K562 (cell line): ENCODE data around the gene PRXL2B. TPM values are rescaled to one million over a fixed set of nuclear protein-coding genes. Genes with fewer than 3 reads are reported as not detected.
A peak's percentile ranks its signal among the peaks of the same experiment; 100 is the strongest.

Experiments used
- ATAC-seq: fragments of 200-7000 bp; cut with Tn5 transposase; 3 replicates; pipeline ENCODE4 v1.9.1; 2020; ENCODE audit warnings: moderate library complexity
- BruUV-seq: library from RNA; stranded (reverse); fragments of 400-500 nt; replicated peaks from 2 replicates; lab custom pipeline; 2021; lab: Mats Ljungman, UMichigan
- CTCF ChIA-PET: fragments of 300-600 bp; formaldehyde crosslinking; extraction: SDS; loops from one replicate; lab custom pipeline; 2021; ENCODE audit warnings: low intra/inter-chr PET ratio; lab: Yijun Ruan, JAX
- POLR2A ChIA-PET: fragments of 300-600, 350-650 bp; sonication (Branson Sonifier 250); formaldehyde crosslinking; extraction: SDS; loops from one replicate; lab custom pipeline; 2021; ENCODE audit warnings: antibody characterized with exemption, inconsistent platforms; lab: Yijun Ruan, JAX
- DNase-seq, 4 experiments: peaks; one replicate each; pipeline versions ENCODE4 v3.0.0 to v3.0.0-alpha.2; 2011 to 2018; ENCODE audit warnings: low spot score in 3 of 4, mixed read lengths in 3 of 4; ENCODE audit errors: extremely low read depth in 1 of 4
- FAIRE-seq: peaks from 2 replicates; lab custom pipeline; 2011; peaks lifted over from hg19 to GRCh38; lab: Jason Lieb, UNC
- H2AFZ ChIP-seq: 2 replicates; pipeline ENCODE4 v1.6.0; 2011; ENCODE audit warnings: low read depth, low read length, control low read depth, inconsistent platforms
- H3K27ac ChIP-seq: fragments of 200-600 bp; 3 replicates; pipeline ENCODE4 v1.8.0; 2011; ENCODE audit warnings: low read depth, mild to moderate bottlenecking, control low read depth, inconsistent platforms, low read length, moderate library complexity, mixed read lengths; ENCODE audit errors: extremely low read depth
- H3K27me3 ChIP-seq, 2 experiments: fragments of 300-600 bp in 1 of 2; 2 replicates in 1 of 2; 3 replicates in 1 of 2; pipeline versions ENCODE4 v1.6.0 to v1.8.0; 2011; ENCODE audit warnings: inconsistent platforms in 2 of 2, low read length in 2 of 2, mild to moderate bottlenecking in 1 of 2, mixed read lengths in 1 of 2, moderate library complexity in 1 of 2; ENCODE audit not compliant: control insufficient read depth in 2 of 2, insufficient read depth in 2 of 2
- H3K36me3 ChIP-seq: fragments of 300-600 bp; 3 replicates; pipeline ENCODE4 v1.8.0; 2011; ENCODE audit warnings: mild to moderate bottlenecking, low read length, inconsistent platforms; ENCODE audit not compliant: control insufficient read depth, insufficient read depth
- H3K4me1 ChIP-seq, 2 experiments: fragments of 200-600 bp in 1 of 2; replicated peaks in 1 of 2; 2 replicates in 1 of 2; 3 replicates in 1 of 2; pipeline versions ENCODE4 v1.5.1 to v1.8.0; 2011; ENCODE audit warnings: inconsistent platforms in 2 of 2, low read length in 2 of 2, mild to moderate bottlenecking in 1 of 2, mixed read lengths in 1 of 2, moderate library complexity in 1 of 2; ENCODE audit not compliant: control insufficient read depth in 2 of 2, insufficient read depth in 2 of 2
- H3K4me2 ChIP-seq: 2 replicates; pipeline ENCODE4 v1.6.1; 2011; ENCODE audit warnings: low read length, control low read depth, inconsistent platforms, mixed read lengths; ENCODE audit not compliant: insufficient read depth
- H3K4me3 ChIP-seq: fragments of 200-600 bp; sonication (generic), shearing (Covaris generic); 2 replicates; pipeline ENCODE4 v1.5.1; 2016; ENCODE audit warnings: control low read depth, inconsistent platforms
- H3K79me2 ChIP-seq: fragments of 200-600 bp; 3 replicates; pipeline ENCODE4 v1.8.0; 2011; ENCODE audit warnings: low read length, inconsistent platforms; ENCODE audit not compliant: control insufficient read depth, insufficient read depth
- H3K9ac ChIP-seq, 2 experiments: 2 replicates each; pipeline versions ENCODE4 v1.6.0 to v1.6.1; 2011; ENCODE audit warnings: low read depth in 2 of 2, low read length in 2 of 2, control low read depth in 1 of 2, inconsistent platforms in 1 of 2, mild to moderate bottlenecking in 1 of 2, mixed read lengths in 1 of 2; ENCODE audit not compliant: insufficient read depth in 1 of 2
- H3K9me1 ChIP-seq: one replicate; pipeline ENCODE4 v1.6.0; 2011; ENCODE audit warnings: inconsistent platforms, mild to moderate bottlenecking, low read length, moderate library complexity; ENCODE audit not compliant: control insufficient read depth, insufficient read depth
- H3K9me3 ChIP-seq: replicated peaks from 2 replicates; pipeline ENCODE4 v1.5.1; 2011; ENCODE audit warnings: low read depth, low read length, inconsistent platforms; ENCODE audit not compliant: control insufficient read depth, insufficient read depth
- H4K20me1 ChIP-seq: replicated peaks from 2 replicates; pipeline ENCODE4 v1.6.1; 2011; ENCODE audit warnings: low read length, inconsistent platforms, mixed read lengths; ENCODE audit not compliant: control insufficient read depth, insufficient read depth
- FOXM1 ChIP-seq, 2 experiments: fragments of 450-650 bp in 1 of 2; sonication (generic) in 1 of 2; formaldehyde crosslinking in 1 of 2; IDR thresholded peaks; 2 replicates each; pipeline versions ENCODE4 v1.6.1 to v1.9.0; 2017 to 2022; ENCODE audit warnings: low read depth in 2 of 2, mild to moderate bottlenecking in 2 of 2, missing genetic modification reagents in 1 of 2, moderate library complexity in 1 of 2
- HNRNPH1 ChIP-seq: fragments of 200-400 bp; formaldehyde crosslinking; optimal IDR thresholded peaks from 2 replicates; pipeline ENCODE3; 2017; ENCODE audit warnings: low read depth, mild to moderate bottlenecking, low read length, moderate library complexity
- KLF13 ChIP-seq: fragments of 450-650 bp; IDR thresholded peaks from 2 replicates; pipeline ENCODE4 v1.6.1; 2016; ENCODE audit warnings: missing genetic modification characterization, low read depth, mild to moderate bottlenecking, missing compliant biosample characterization, moderate library complexity, borderline replicate concordance
- L3MBTL2 ChIP-seq: fragments of 450-650 bp; IDR thresholded peaks from 2 replicates; pipeline ENCODE4 v1.6.1; 2016; ENCODE audit warnings: mild to moderate bottlenecking, moderate library complexity
- PCBP2 ChIP-seq: fragments of 200-400 bp; formaldehyde crosslinking; IDR thresholded peaks from 2 replicates; pipeline ENCODE4 v1.6.1; 2018; ENCODE audit warnings: low read length, low read depth, mild to moderate bottlenecking, moderate library complexity; ENCODE audit not compliant: poor library complexity, severe bottlenecking
- STAG1 ChIP-seq: sonication (generic); formaldehyde crosslinking; IDR thresholded peaks from 2 replicates; pipeline ENCODE4 v1.5.0; 2020; ENCODE audit warnings: missing genetic modification reagents, borderline replicate concordance
- TOE1 ChIP-seq, 2 experiments: fragments of 450-650 bp in 1 of 2; sonication (generic) in 1 of 2; formaldehyde crosslinking in 1 of 2; IDR thresholded peaks; 2 replicates each; pipeline versions ENCODE4 v1.7.1 to v1.8.0; 2016 to 2022; ENCODE audit warnings: borderline replicate concordance in 2 of 2, mild to moderate bottlenecking in 2 of 2, antibody characterized with exemption in 1 of 2, inconsistent platforms in 1 of 2, low read depth in 1 of 2, missing genetic modification reagents in 1 of 2, moderate library complexity in 1 of 2
- ZBTB43 ChIP-seq: sonication (generic); formaldehyde crosslinking; IDR thresholded peaks from 2 replicates; pipeline ENCODE4 v1.8.0; 2023; ENCODE audit warnings: mild to moderate bottlenecking, missing genetic modification reagents
- ZNF277 ChIP-seq: fragments of 250-450 bp; sonication (Bioruptor Pico); IDR thresholded peaks from 2 replicates; pipeline ENCODE4 v1.8.0; 2022; ENCODE audit warnings: inconsistent platforms, mild to moderate bottlenecking, moderate library complexity, borderline replicate concordance
- WGBS: fragments of 100-300 bp; shearing (Covaris generic); methylation state at CpG from one replicate; pipeline ENCODE4 v1.1.6; 2016; ENCODE audit warnings: low coverage, mixed read lengths; ENCODE audit not compliant: insufficient coverage; ENCODE audit errors: missing lambda C conversion rate; 5-methylcytosine and 5-hydroxymethylcytosine counted together
- in situ Hi-C: fragments of 300-500 bp; cut with MboI; formaldehyde crosslinking; loops from 4 replicates; pipeline ENCODE4 v1.15.0; 2018; ENCODE audit warnings: inconsistent platforms, mixed read lengths
- intact Hi-C: fragments of 100-400 bp; cut with micrococcal nuclease; formaldehyde crosslinking; loops from 2 replicates; pipeline ENCODE4 v1.14.2; 2022
- polyA plus RNA-seq, 8 experiments: library from polyadenylated mRNA; depleted of rRNA in 4 of 8; stranded (reverse) in 5 of 8; unstranded in 3 of 8; fragments of >200 nt; fragmentation: Nextera tagmentation in 2 of 8; fragmentation: Illumina TruSeq in 1 of 8; extraction: Ambion mirVana in 2 of 8; extraction: Trizol in 1 of 8; gene quantifications; 2 replicates each; pipeline versions ENCODE4 v1.2.1 to v1.2.3, GENCODE V29; 2011 to 2014; ENCODE audit warnings: inconsistent platforms in 1 of 8, missing spikeins in 1 of 8
- total RNA-seq, 7 experiments: library from RNA; depleted of rRNA in 6 of 7; stranded (reverse); fragments of >200 nt in 6 of 7; fragmentation: Illumina TruSeq in 2 of 7; extraction: Trizol in 2 of 7; gene quantifications; 2 replicates each; pipeline versions ENCODE4 v1.2.1 to v1.2.3, GENCODE V29; 2011 to 2021; ENCODE audit warnings: low replicate concordance in 1 of 7
- TF ChIP-seq, protein P1 (sequence below), 2 experiments: fragments of 450-650 bp; conservative IDR thresholded peaks; 2 replicates each; pipeline ENCODE4 v1.6.1; 2017; ENCODE audit warnings: mild to moderate bottlenecking in 2 of 2, moderate library complexity in 2 of 2
- TF ChIP-seq, protein P2 (sequence below), 2 experiments: fragments of 200-800 bp in 1 of 2; sonication (Bioruptor generic) in 1 of 2; sonication (generic) in 1 of 2; formaldehyde crosslinking in 1 of 2; IDR thresholded peaks in 1 of 2; conservative IDR thresholded peaks in 1 of 2; 2 replicates each; pipeline versions ENCODE4 v1.5.0 to v1.6.1; 2016 to 2020; ENCODE audit warnings: missing compliant biosample characterization in 1 of 2, missing genetic modification characterization in 1 of 2, missing genetic modification reagents in 1 of 2

PRXL2B gene
- total and polyA plus RNA-seq, 9 of the 15 experiments (the other 6 are each of a cell fraction or from before 2014, with no cell fraction given): 0.99 to 25.3 (median 11.8) TPM

DNA sequence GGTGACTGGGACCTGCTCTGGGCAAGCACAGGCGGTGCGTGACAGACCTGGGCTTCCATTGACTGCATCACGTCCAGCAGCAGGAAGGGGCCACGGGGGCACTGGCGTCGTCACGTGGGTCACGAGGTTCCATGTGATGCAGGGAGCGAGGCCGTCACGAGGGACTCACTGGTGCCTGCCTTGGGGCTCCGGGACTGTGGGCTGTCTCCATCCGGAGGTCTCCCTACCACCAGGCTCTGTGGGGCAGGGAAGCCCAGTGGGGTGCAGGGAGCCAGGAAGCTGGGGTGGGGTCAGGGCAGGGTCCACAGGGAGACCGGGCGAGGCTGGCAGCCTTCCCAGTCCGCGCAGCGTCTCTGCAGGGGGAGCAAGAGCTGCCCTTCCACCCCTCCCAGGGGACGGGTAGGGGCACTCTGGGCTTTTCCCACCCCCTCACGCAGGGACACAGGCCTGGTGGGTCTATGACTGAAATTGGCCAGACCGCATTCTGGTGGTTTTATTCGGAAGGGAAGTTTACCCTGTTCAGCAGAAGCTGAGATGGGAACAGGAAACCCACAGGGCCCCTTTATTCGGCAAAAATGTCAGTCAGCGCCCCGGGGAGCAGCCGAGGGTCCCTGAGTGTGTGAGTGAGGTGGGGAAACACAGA, 30.8 kb upstream of the PRXL2B start:
- BruUV-seq: no TSS peak
- H3K9ac ChIP-seq: peak overlapping the region; percentile 51 to 92; a peak in 3 of 4 replicates
- intact Hi-C loops: no loop called here
- TF ChIP-seq KLF13 (tag) (no peak), ZBTB43 (CRISPR knock-in tag) (no peak), L3MBTL2 (peak; percentile 88), HNRNPH1 (no peak), STAG1 (CRISPR knock-in tag) (no peak), FOXM1 (IDR thresholded peaks at IDR 0.05; ENCODE audit: low read depth) (no peak), FOXM1 (CRISPR knock-in tag; IDR thresholded peaks at IDR 0.05; ENCODE audit: low read depth) (no peak), PCBP2 (no peak), ZNF277 (CRISPR knock-in tag) (no peak), TOE1 (IDR thresholded peaks at IDR 0.05; ENCODE audit: borderline replicate concordance) (no peak), TOE1 (CRISPR knock-in tag; IDR thresholded peaks at IDR 0.05; ENCODE audit: borderline replicate concordance, low read depth) (no peak)
- TF ChIP-seq, protein P1, sequence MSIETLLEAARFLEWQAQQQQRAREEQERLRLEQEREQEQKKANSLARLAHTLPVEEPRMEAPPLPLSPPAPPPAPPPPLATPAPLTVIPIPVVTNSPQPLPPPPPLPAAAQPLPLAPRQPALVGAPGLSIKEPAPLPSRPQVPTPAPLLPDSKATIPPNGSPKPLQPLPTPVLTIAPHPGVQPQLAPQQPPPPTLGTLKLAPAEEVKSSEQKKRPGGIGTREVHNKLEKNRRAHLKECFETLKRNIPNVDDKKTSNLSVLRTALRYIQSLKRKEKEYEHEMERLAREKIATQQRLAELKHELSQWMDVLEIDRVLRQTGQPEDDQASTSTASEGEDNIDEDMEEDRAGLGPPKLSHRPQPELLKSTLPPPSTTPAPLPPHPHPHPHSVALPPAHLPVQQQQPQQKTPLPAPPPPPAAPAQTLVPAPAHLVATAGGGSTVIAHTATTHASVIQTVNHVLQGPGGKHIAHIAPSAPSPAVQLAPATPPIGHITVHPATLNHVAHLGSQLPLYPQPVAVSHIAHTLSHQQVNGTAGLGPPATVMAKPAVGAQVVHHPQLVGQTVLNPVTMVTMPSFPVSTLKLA (conservative IDR thresholded peaks at IDR 0.05): no peak
- TF ChIP-seq, protein P2, sequence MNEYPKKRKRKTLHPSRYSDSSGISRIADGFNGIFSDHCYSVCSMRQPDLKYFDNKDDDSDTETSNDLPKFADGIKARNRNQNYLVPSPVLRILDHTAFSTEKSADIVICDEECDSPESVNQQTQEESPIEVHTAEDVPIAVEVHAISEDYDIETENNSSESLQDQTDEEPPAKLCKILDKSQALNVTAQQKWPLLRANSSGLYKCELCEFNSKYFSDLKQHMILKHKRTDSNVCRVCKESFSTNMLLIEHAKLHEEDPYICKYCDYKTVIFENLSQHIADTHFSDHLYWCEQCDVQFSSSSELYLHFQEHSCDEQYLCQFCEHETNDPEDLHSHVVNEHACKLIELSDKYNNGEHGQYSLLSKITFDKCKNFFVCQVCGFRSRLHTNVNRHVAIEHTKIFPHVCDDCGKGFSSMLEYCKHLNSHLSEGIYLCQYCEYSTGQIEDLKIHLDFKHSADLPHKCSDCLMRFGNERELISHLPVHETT (CRISPR knock-in tag; conservative IDR thresholded peaks at IDR 0.05 in 1 of 2, IDR thresholded peaks at IDR 0.05 in 1 of 2): 0 out of 4 replicates have a peak, but pooled peaks of 1 of the 2 experiments have one; percentile 18

More for the DNA sequence above, 30.8 kb upstream of the PRXL2B start:
- ATAC-seq (no peak), FAIRE-seq (no peak), DNase-seq (no peak)
- Histone ChIP-seq H3K27ac (peak overlapping the region; percentile 51; the same call in 1 of the 3 replicates), H4K20me1 (no peaks in the 10 kb centered on the region), H3K9me1 (no peaks in the 10 kb centered on the region), H3K4me2 (peak overlapping the region; percentile 69), H3K27me3 (0 out of 5 replicates have a peak, but pooled peaks cover 0 to 4% of the 10 kb centered on the region in 2 experiments), H3K9me3 (no peaks in the 10 kb centered on the region), H3K79me2 (no peaks in the 10 kb centered on the region), H2AFZ (peak overlapping the region; percentile 86), H3K36me3 (no peaks in the 10 kb centered on the region), H3K4me3 (peak overlapping the region; percentile 25), H3K4me1 (peaks cover 21 to 76% of the 10 kb centered on the region in 2 experiments)
- ChIA-PET POLR2A (interaction anchor here (0.5 to 1.8 kb wide), 6 partner anchors 8 to 385 kb away, joined by 3 to 8 read pairs (median 3); partner anchors contain the start of gene PRXL2B), CTCF (interaction anchor here (0.8 to 2.7 kb wide), 3 partner anchors 141 to 726 kb away, joined by 3 to 22 read pairs (median 7); no protein-coding TSS in a partner anchor)
- 30% methylated on average over 23 of the region's 26 CpGs for WGBS
- in situ Hi-C loops: no loop called here
